Neuronal stem cell (in vitro differentiated cells): Measurements from ENCODE around the gene CES3.
A peak's percentile ranks its signal among the peaks of the same experiment; 100 is the strongest.

ENCODE experiments used
- DNase-seq: peaks from one replicate; pipeline ENCODE4 v3.0.0-alpha.2; 2013; ENCODE audit warnings: low spot score
- H2AFZ ChIP-seq: one replicate; pipeline ENCODE4 v1.6.1; 2013; ENCODE audit warnings: mild to moderate bottlenecking, low read length, inconsistent platforms
- H2AK5ac ChIP-seq: 2 replicates; pipeline ENCODE4 v1.6.1; 2013; ENCODE audit warnings: low read depth, mild to moderate bottlenecking, inconsistent platforms, low read length, moderate library complexity, mixed read lengths
- H2BK120ac ChIP-seq: 2 replicates; pipeline ENCODE4 v1.6.1; 2013; ENCODE audit warnings: low read depth, mild to moderate bottlenecking, inconsistent platforms, low read length, moderate library complexity, mixed read lengths
- H2BK12ac ChIP-seq: one replicate; pipeline ENCODE4 v1.6.1; 2013; ENCODE audit warnings: low read length, inconsistent platforms
- H2BK15ac ChIP-seq: 2 replicates; pipeline ENCODE4 v1.6.1; 2013; ENCODE audit warnings: mild to moderate bottlenecking, low read length, inconsistent platforms, mixed read lengths
- H2BK5ac ChIP-seq: one replicate; pipeline ENCODE4 v1.6.1; 2013; ENCODE audit warnings: inconsistent platforms, mild to moderate bottlenecking, low read length, moderate library complexity
- H3K14ac ChIP-seq: one replicate; pipeline ENCODE4 v1.6.1; 2013; ENCODE audit warnings: low read length, inconsistent platforms
- H3K18ac ChIP-seq: 2 replicates; pipeline ENCODE4 v1.6.1; 2013; ENCODE audit warnings: low read length, inconsistent platforms
- H3K23ac ChIP-seq: 2 replicates; pipeline ENCODE4 v1.6.1; 2013; ENCODE audit warnings: low read depth, mild to moderate bottlenecking, mixed read lengths, low read length, inconsistent platforms; ENCODE audit not compliant: poor library complexity
- H3K27ac ChIP-seq: replicated peaks from 3 replicates; pipeline ENCODE4 v1.5.1; 2013; ENCODE audit warnings: low read length, inconsistent platforms
- H3K27me3 ChIP-seq, 3 experiments: 2 replicates each; pipeline ENCODE4 v1.6.1; 2013; ENCODE audit warnings: low read length in 3 of 3, mild to moderate bottlenecking in 2 of 3, inconsistent platforms in 1 of 3, low read depth in 1 of 3, mixed read lengths in 1 of 3, moderate library complexity in 1 of 3; ENCODE audit not compliant: control insufficient read depth in 3 of 3, insufficient read depth in 3 of 3
- H3K36me3 ChIP-seq, 2 donors: replicated peaks in 1 of 2; 2 replicates each; pipeline ENCODE4 v1.6.1; 2013; ENCODE audit warnings: low read length in 2 of 2; ENCODE audit not compliant: control insufficient read depth in 2 of 2, insufficient read depth in 2 of 2
- H3K4ac ChIP-seq: 2 replicates; pipeline ENCODE4 v1.6.1; 2013; ENCODE audit warnings: inconsistent platforms, mild to moderate bottlenecking, low read length, moderate library complexity
- H3K4me1 ChIP-seq, 2 donors: 1 replicate in 1 of 2; 2 replicates in 1 of 2; pipeline ENCODE4 v1.6.1; 2013; ENCODE audit warnings: low read length in 2 of 2, low read depth in 1 of 2; ENCODE audit not compliant: control insufficient read depth in 2 of 2, insufficient read depth in 1 of 2
- H3K4me2 ChIP-seq: one replicate; pipeline ENCODE4 v1.6.1; 2013; ENCODE audit warnings: mild to moderate bottlenecking, low read length, inconsistent platforms; ENCODE audit not compliant: insufficient read depth, poor library complexity, severe bottlenecking
- H3K4me3 ChIP-seq, 2 donors: 2 replicates each; pipeline ENCODE4 v1.5.1; 2013; ENCODE audit warnings: low read length in 2 of 2, mild to moderate bottlenecking in 2 of 2, inconsistent platforms in 1 of 2, moderate library complexity in 1 of 2
- H3K79me1 ChIP-seq: one replicate; pipeline ENCODE4 v1.6.1; 2013; ENCODE audit warnings: low read depth, mild to moderate bottlenecking, inconsistent platforms, low read length, moderate library complexity
- H3K9ac ChIP-seq: one replicate; pipeline ENCODE4 v1.6.1; 2013; ENCODE audit warnings: mild to moderate bottlenecking, low read depth, low read length, inconsistent platforms; ENCODE audit not compliant: poor library complexity
- H3K9me3 ChIP-seq, 2 donors: replicated peaks in 1 of 2; 2 replicates each; pipeline versions ENCODE3 to v1.6.1; 2013; ENCODE audit warnings: low read length in 2 of 2, mild to moderate bottlenecking in 2 of 2, inconsistent platforms in 1 of 2, low read depth in 1 of 2, mixed read lengths in 1 of 2, moderate library complexity in 1 of 2; ENCODE audit not compliant: control insufficient read depth in 2 of 2, insufficient read depth in 1 of 2
- H4K8ac ChIP-seq: one replicate; pipeline ENCODE4 v1.6.1; 2013; ENCODE audit warnings: low read depth, mild to moderate bottlenecking, inconsistent platforms, low read length, moderate library complexity
- H4K91ac ChIP-seq: one replicate; pipeline ENCODE4 v1.6.1; 2013; ENCODE audit warnings: low read length, low read depth, mild to moderate bottlenecking, inconsistent platforms; ENCODE audit not compliant: poor library complexity
- WGBS, 2 donors: extraction: QIAGEN DNeasy Blood & Tissue Kit; methylation state at CpG; one replicate each; pipeline ENCODE4 v1.1.7; 2013; ENCODE audit warnings: missing lambda C conversion rate in 2 of 2, mixed read lengths in 1 of 2; ENCODE audit not compliant: insufficient read length in 2 of 2, insufficient replicate concordance in 1 of 2; ENCODE audit errors: extremely low coverage in 2 of 2; 5-methylcytosine and 5-hydroxymethylcytosine counted together

CES3 gene

GRCh38 chr16:66983033-66983432, 22.0 kb downstream of the CES3 start:
- Histone ChIP-seq H3K18ac (no peak overlapping the region), H3K36me3 (no peaks in the 10 kb centered on the region), H2BK5ac (no peak overlapping the region), H3K4ac (no peak overlapping the region), H4K91ac (no peak overlapping the region), H3K4me2 (no peak overlapping the region), H3K9me3 (no peaks in the 10 kb centered on the region), H3K27ac (no peak overlapping the region), H4K8ac (no peak overlapping the region), H3K4me1 (no peaks in the 10 kb centered on the region), H3K14ac (no peak overlapping the region), H2AK5ac (no peak overlapping the region), H3K79me1 (no peaks in the 10 kb centered on the region), H2AFZ (no peak overlapping the region), H2BK120ac (no peak overlapping the region), H2BK15ac (no peak overlapping the region), H2BK12ac (no peak overlapping the region), H3K9ac (no peak overlapping the region), H3K23ac (no peak overlapping the region), H3K4me3 (no peak overlapping the region), H3K27me3 (peaks cover 0 to 20% (median 6%) of the 10 kb centered on the region in 3 experiments)
- WGBS, 2 donors: no CpG with 5 or more reads among the region's 9 CpGs
- DNase-seq: no peak

- Histone ChIP-seq H2BK12ac (no peak overlapping the region), H2AK5ac (no peak overlapping the region), H3K23ac (no peak overlapping the region), H3K4me3 (no peak overlapping the region), H3K27ac (no peak overlapping the region), H3K9ac (no peak overlapping the region), H4K91ac (no peak overlapping the region), H3K4ac (no peak overlapping the region), H2BK120ac (no peak overlapping the region), H3K27me3 (peaks cover 0 to 31% (median 5%) of the 10 kb centered on the region in 3 experiments), H3K18ac (no peak overlapping the region), H4K8ac (no peak overlapping the region), H2BK15ac (no peak overlapping the region), H3K14ac (no peak overlapping the region), H3K9me3 (peaks cover 0 to 2% of the 10 kb centered on the region in 2 donors), H3K79me1 (peaks cover 3% of the 10 kb centered on the region), H2BK5ac (no peak overlapping the region), H3K36me3 (no peaks in the 10 kb centered on the region), H3K4me1 (no peaks in the 10 kb centered on the region), H2AFZ (no peak overlapping the region), H3K4me2 (no peak overlapping the region)
- WGBS, 2 donors: no CpG with 5 or more reads among the region's 4 CpGs
- no peak for DNase-seq
These were observed 23.8 kb downstream of the CES3 start for GRCh38 chr16:66984892-66985311.

GRCh38 chr16:66986559-66986958, 25.5 kb downstream of the CES3 start:
- WGBS, 2 donors: no CpG with 5 or more reads among the region's 6 CpGs
- Histone ChIP-seq H3K4ac (no peak overlapping the region), H2BK120ac (no peak overlapping the region), H2AK5ac (no peak overlapping the region), H3K4me3 (no peak overlapping the region), H3K27ac (no peak overlapping the region), H3K36me3 (no peaks in the 10 kb centered on the region), H3K4me1 (no peaks in the 10 kb centered on the region), H3K14ac (no peak overlapping the region), H2BK5ac (no peak overlapping the region), H3K27me3 (peaks cover 0 to 34% (median 5%) of the 10 kb centered on the region in 3 experiments), H2BK15ac (no peak overlapping the region), H3K9me3 (peaks cover 0 to 2% of the 10 kb centered on the region in 2 donors), H2AFZ (no peak overlapping the region), H3K18ac (no peak overlapping the region), H3K79me1 (peaks cover 3% of the 10 kb centered on the region), H4K91ac (no peak overlapping the region), H4K8ac (no peak overlapping the region), H3K4me2 (no peak overlapping the region), H3K23ac (no peak overlapping the region), H3K9ac (no peak overlapping the region), H2BK12ac (no peak overlapping the region)
- DNase-seq: no peak

GRCh38 chr16:66988197-66988788, 27.2 kb downstream of the CES3 start, which contains the start of gene CES4A:
Gene CES4A, plus strand, starts transcription at chr16:66988589. Its CDS starts 184 bp downstream, at chr16:66988773.
- Histone ChIP-seq H3K4ac (no peak within 1 kb of the TSS), H2AFZ (no peak within 1 kb of the TSS), H3K9ac (no peak within 1 kb of the TSS), H3K79me1 (peaks cover 3% of the 10 kb centered on the region), H3K4me2 (no peak within 1 kb of the TSS), H3K4me3 (peak within 1 kb of the TSS in 1 of 2 donors; percentile 5), H3K36me3 (no peaks in the 10 kb centered on the region), H3K14ac (no peak within 1 kb of the TSS), H4K91ac (peak within 1 kb of the TSS; percentile 12), H4K8ac (peak within 1 kb of the TSS; percentile 17), H3K23ac (peak within 1 kb of the TSS; percentile 73), H2BK12ac (peak within 1 kb of the TSS; percentile 58), H3K27me3 (peaks cover 0 to 39% (median 5%) of the 10 kb centered on the region in 3 experiments), H3K9me3 (peaks cover 0 to 2% of the 10 kb centered on the region in 2 donors), H3K27ac (no peak within 1 kb of the TSS), H2BK120ac (no peak within 1 kb of the TSS), H3K18ac (no peak within 1 kb of the TSS), H2BK15ac (no peak within 1 kb of the TSS), H2BK5ac (peak within 1 kb of the TSS; percentile 6), H3K4me1 (no peaks in the 10 kb centered on the region), H2AK5ac (peak within 1 kb of the TSS; percentile 70)
- no CpG with 5 or more reads among the region's 11 CpGs for WGBS, 2 donors
- DNase-seq: no peak
